ENCODE data around the gene TAF6.
A peak's percentile ranks its signal among the peaks of the same experiment; 100 is the strongest.

TAF6 gene

DNA sequence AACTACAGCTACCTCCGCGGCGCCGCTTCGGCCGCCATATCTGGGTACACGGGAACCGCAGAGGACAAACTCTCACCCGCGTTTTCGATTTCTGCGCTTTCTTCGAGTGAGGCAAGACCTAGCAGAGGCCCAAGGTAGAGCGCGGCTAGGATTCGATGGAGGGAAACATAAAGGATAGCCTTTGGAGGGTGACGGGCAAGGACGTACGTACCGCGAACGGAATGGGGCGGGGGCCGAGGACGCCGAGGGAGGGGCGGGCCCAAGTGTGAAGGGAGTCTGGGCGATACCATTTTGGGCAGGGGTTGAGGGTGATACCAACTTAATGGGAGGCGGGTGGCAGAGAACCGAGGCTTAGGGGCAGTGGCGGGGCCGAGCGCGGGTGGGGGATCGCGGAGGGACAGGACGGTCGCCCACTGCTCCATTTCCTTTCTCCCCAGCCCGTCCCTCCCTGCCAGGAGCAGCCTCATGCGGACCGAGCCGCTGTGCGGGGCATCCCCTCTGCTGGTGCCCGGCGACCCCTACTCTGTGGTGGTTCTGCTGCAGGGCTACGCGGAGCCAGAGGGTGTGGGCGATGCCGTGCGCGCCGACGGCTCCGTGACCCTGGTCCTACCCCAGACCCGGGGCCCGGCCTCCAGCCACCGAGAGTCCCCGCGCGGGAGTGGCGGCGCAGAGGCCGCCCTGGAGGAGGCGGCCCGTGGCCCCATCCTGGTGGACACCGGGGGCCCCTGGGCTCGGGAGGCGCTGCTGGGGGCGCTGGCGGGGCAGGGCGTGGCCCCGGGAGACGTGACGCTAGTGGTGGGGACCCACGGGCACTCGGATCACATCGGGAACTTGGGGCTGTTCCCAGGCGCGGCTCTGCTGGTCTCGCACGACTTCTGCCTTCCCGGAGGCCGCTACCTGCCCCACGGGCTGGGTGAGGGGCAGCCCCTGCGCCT is 8.0 kb upstream of the TAF6 start, which contains the start of gene MBLAC1:
TSS of gene MBLAC1 (plus strand) at position 37 of the 935 bp plus-strand sequence. CDS start at position 466, 429 bp downstream.
- DNase-seq (ENCODE audit: low read depth in 2 of 2), result peak; percentile 95 to 97
- TF ChIP-seq, protein P1, sequence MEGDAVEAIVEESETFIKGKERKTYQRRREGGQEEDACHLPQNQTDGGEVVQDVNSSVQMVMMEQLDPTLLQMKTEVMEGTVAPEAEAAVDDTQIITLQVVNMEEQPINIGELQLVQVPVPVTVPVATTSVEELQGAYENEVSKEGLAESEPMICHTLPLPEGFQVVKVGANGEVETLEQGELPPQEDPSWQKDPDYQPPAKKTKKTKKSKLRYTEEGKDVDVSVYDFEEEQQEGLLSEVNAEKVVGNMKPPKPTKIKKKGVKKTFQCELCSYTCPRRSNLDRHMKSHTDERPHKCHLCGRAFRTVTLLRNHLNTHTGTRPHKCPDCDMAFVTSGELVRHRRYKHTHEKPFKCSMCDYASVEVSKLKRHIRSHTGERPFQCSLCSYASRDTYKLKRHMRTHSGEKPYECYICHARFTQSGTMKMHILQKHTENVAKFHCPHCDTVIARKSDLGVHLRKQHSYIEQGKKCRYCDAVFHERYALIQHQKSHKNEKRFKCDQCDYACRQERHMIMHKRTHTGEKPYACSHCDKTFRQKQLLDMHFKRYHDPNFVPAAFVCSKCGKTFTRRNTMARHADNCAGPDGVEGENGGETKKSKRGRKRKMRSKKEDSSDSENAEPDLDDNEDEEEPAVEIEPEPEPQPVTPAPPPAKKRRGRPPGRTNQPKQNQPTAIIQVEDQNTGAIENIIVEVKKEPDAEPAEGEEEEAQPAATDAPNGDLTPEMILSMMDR (IDR thresholded peaks at IDR 0.05; ENCODE audit: low read depth, low read length), result no peak
- H3K4me3 ChIP-seq (replicated peaks in 1 of 2; ENCODE audit: low read depth in 2 of 2, low read length in 2 of 2), result peak within 1 kb of the TSS; percentile 88 to 97

DNA sequence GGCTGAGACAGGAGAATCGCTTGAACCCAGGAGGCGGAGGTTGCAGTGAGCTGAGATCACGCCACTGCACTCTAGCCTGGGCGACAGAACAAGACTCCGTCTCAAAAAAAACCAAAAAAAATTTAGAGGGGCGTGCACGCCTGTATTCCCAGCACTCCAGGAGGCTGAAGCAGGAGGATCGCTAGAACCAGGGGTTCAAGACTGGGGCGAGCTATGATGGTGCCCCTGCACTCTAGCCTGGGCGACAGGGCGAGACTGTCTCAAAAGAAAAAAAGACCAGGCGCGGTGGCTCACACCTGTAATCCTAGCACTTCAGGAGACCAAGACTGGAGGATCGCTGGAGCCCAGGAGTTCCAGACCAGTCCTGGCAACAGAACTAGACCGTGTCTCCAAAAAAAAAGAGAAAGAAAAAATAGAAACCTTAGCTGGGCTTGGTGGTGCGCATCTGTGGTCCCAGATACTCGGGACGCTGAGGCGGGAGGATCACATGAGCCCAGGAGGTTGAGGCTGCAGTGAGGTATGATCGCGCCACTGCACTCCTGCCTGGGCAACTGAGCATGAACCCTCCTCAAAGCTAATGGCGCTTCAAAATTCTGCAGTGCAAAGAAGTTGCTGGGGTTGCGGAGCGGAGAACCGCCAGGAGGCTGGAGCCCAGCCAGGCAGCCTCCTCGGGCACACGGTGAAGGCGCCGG is 7.2 kb upstream of the TAF6 start:
- TF ChIP-seq, protein P1 (IDR thresholded peaks at IDR 0.05; ENCODE audit: low read depth, low read length), result no peak
- DNase-seq (ENCODE audit: low read depth in 2 of 2), result no peak
- peak overlapping the region; percentile 88 to 97 for H3K4me3 ChIP-seq (replicated peaks in 1 of 2; ENCODE audit: low read depth in 2 of 2, low read length in 2 of 2)

DNA sequence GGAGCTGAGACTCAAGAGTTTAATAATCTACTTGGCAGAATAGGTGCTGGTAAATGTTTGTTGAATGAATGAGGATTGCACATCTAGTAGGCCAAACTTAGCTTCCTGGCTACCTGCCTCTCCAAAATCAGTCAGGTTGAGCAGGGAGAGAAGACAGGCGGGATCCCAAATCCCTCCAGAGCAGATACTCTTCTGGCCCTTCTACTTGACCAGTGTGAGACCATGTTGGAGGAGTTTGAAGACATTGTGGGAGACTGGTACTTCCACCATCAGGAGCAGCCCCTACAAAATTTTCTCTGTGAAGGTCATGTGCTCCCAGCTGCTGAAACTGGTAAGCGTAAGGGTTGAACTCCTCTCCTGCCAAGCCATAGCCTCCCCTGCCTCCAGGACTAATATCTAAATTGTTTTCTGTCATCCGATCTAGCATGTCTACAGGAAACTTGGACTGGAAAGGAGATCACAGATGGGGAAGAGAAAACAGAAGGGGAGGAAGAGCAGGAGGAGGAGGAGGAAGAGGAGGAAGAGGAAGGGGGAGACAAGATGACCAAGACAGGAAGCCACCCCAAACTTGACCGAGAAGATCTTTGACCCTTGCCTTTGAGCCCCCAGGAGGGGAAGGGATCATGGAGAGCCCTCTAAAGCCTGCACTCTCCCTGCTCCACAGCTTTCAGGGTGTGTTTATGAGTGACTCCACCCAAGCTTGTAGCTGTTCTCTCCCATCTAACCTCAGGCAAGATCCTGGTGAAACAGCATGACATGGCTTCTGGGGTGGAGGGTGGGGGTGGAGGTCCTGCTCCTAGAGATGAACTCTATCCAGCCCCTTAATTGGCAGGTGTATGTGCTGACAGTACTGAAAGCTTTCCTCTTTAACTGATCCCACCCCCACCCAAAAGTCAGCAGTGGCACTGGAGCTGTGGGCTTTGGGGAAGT is 5.4 kb upstream of the TAF6 start:
- TF ChIP-seq, protein P1 (IDR thresholded peaks at IDR 0.05; ENCODE audit: low read depth, low read length), result no peak
- DNase-seq (ENCODE audit: low read depth in 2 of 2), result no peak
- no peak overlapping the region for H3K4me3 ChIP-seq (replicated peaks in 1 of 2; ENCODE audit: low read depth in 2 of 2, low read length in 2 of 2)

DNA sequence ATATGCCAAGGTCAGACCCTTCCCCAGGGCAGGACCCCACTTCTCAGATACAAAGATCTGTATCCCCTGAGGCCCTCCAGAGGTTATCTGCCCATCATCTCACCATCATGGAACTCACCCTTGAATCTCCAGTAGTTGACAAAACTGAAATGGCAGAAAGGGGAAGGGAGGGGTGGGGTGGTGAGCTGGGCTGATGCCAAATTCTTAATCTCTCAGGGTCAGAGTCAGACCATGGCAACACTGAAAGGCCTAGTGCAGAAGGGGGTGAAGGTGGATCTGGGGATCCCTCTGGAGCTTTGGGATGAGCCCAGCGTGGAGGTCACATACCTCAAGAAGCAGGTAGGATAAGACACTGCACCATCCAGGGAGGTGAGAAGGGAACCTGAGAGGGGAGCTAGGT is 3.4 kb upstream of the TAF6 start:
- TF ChIP-seq, protein P1 (IDR thresholded peaks at IDR 0.05; ENCODE audit: low read depth, low read length), result no peak
- DNase-seq (ENCODE audit: low read depth in 2 of 2), result no peak
- H3K4me3 ChIP-seq (replicated peaks in 1 of 2; ENCODE audit: low read depth in 2 of 2, low read length in 2 of 2), result no peak overlapping the region

DNA sequence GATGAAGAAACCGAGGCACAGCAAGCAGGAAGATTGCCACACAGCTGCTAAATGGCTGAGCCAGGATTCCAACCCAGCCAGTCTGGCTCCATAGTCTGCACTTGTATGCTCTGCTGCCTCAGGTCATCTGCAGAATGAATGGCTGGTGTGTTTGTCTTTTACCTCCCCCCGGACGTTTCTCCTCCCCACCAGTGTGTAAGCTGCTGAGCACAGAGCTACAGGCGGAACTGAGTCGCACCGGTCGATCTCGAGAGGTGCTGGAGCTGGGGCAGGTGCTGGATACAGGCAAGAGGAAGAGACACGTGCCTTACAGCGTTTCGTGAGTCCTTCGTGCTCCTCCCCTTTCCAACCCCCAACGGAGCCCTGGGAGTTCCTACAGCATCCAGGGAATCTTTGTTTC is 2.9 kb upstream of the TAF6 start:
- TF ChIP-seq, protein P1 (IDR thresholded peaks at IDR 0.05; ENCODE audit: low read depth, low read length), result no peak
- no peak overlapping the region for H3K4me3 ChIP-seq (replicated peaks in 1 of 2; ENCODE audit: low read depth in 2 of 2, low read length in 2 of 2)
- no peak for DNase-seq (ENCODE audit: low read depth in 2 of 2)

DNA sequence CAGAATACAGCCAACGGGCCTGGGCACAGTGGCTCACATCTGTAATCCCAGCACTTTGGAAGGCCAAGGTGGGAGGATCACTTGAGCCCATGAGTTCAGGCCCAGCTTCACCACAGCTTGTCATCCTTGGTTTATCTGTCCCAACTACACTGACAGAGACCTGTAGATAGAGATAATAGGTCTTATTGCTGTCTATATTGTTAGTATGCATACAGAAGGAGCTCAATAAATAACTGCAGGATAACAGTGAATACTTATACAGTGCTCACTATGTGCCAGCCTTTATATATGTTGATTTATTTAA is 1.5 kb upstream of the TAF6 start:
- DNase-seq (ENCODE audit: low read depth in 2 of 2), result no peak
- TF ChIP-seq, protein P1 (IDR thresholded peaks at IDR 0.05; ENCODE audit: low read depth, low read length), result no peak
- peak overlapping the region; percentile 85 for H3K4me3 ChIP-seq (replicated peaks in 1 of 2; ENCODE audit: low read depth in 2 of 2, low read length in 2 of 2)

Measured in cardiac fibroblast (primary cell).